HG03135 (cell line): ENCODE results near the gene C1QC.

Source experiments
- ATAC-seq: cut with Tn5 transposase; IDR thresholded peaks from one replicate; pipeline ENCODE4 v1.9.1; 2021; ENCODE audit warnings: mild to moderate bottlenecking, moderate library complexity; ENCODE audit not compliant: unreplicated experiment

C1QC gene

DNA sequence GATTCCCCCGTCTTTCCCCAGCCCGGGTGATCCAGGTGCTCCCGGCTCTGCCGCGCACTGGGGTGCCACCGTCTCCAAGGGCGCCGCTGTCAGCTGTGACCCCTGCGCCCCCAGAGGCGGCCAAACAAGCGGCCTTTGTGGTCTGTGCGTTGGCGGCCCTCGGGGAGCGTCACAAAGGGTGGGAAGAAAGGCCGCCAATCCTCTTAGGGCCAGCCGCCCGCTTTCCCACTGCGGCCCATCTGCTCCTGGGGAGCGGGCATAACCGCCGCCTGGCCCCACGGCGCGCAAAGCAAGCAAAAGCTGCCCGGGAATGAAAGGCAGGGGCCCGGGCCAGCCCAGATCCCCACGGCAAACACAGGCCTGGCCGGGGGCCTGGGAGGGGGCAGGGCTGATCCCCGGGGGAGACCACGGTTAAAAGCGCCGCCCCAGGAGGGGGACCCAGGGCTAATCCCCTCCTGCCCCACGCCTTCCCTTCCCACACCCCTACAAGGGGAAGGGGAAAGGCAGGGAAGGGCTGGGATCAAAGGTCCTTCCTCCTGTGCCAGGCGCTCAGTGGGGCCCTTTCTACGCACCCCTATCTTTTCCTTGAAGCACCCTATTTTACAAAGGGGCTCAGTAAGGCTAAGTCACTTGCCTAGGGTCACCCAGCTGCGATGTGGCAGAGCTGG lies 33.6 kb downstream of the C1QC start:
- no peak for ATAC-seq

DNA sequence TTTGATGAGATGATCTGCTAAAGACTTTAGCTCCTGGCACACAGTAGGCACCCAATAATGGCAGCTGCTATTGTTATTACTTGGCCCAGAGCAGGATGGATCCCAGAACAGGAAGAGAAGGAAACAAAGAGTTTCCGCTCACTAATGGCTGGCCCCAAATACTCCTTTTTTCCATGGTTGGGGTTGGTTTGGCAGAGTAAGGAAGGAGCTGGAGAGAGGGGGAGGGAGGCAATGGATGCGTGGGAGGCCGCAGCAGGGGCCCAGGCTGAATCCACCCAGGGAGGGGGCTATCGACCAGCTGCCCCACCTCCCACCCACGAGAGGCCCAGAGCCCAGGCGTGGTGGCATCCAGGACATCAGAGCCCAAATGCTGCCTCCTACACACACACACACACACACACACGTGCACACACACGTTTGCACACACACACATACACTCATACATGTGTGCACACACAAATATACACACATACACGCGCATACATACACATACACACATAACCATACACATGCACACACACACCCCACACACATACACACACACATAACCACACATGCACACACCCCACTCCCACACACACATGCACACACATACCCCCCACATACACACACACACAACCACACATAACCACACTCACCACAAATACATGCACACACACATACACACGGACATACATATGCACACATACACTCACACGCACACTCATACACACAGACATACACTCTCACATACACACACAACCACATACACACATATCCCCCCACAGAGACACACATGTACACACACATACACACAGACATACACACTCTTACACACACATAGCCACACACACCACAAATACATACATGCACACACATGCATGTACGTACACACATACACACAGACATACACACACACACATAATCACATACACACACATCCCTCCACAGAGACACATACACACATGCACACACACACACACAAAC lies 34.8 kb downstream of the C1QC start:
- no peak for ATAC-seq

DNA sequence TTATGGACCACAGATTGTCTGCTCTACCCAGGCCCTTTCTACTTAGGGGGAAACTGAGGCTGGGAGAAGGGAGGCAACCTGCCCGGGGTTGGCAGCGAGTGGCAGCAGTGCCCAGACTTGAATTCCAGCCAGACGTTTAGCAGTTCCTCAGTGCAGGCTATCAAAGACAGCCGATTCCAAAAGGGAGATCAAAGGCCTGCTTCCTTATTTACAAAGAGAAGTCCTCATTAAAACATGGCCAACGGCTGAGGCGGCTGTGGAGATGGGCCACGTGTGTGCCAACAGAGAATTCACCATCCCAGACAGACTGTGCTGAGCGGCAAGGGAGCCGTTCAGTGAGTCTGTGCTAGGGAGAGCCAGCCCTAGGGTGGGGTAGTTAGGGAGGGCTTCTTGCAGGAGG lies 37.3 kb downstream of the C1QC start:
- no peak for ATAC-seq

DNA sequence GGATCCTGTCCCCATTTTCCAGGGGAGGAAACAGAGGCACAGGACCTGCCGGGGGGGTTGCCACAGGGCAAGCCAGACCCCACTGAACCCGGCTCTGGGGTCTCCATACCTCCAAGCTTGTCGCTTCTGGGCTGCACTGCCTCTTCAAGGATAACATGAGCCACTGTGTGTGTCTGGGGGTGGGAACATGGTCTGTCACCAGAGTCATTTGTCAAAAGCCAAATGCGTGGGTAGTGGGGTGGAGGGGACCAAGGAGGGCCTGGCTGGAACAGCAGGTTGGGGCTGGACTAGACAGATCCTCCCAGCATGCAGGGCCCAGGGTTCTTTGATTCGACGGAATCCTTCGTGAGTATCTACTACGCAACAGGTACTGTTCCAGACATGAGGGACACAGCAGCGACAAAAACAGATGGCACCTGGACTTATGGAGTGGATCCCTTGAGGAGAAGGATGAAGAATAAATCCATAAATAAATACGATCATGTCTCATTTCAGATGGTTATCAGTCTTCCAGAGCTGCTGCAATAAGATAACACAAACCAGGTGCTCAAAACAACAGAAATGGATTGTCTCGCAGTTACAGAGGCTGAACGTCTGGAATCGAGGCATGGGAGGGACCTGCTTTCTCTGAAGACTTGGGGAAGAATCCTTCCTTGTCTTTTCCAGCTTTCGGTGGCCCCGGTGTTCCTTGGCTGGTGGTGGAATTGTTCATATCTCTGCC lies 38.3 kb downstream of the C1QC start:
- no peak for ATAC-seq

DNA sequence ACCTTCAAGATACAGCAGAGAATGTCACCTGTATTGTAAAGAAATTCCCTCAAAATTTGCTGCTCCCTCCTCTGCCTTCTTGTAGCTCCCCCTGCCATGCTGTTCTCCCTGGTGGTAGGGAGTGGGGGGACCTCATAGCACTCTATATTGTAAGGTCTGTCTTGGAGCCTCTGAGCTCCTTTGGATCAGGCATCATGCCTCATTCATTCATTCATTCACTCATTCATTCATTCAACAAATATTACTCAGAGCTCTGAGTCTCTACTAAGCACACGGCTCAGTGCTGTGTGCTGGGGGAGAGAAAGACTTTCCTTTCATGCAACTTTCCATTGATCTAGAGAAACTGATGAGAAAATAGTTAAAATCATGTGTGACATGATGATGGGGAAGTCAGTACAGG lies 40.1 kb downstream of the C1QC start:
- no peak for ATAC-seq

- ATAC-seq = no peak
Measured at GRCh38 chr1:22685591-22686059, 42.2 kb downstream of the C1QC start.

DNA sequence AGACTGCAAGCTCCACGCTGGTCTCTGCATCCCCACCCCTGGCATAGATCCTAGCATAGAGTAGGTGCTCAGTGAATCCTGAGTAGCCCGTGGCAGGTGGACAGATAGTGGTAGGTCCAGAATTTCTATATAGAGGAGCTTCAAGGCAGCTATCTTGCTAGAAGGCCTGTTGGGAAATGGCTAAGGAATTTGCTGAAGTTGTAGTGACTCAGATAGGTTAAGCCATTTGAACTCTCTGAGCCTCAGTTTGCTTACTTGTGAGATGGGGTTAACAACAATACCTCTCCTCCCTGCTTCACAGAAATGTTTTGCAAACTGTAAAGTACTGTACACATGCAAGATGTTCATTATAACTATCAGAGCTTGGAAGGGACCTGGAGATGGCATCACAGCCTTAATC lies 43.8 kb downstream of the C1QC start:
- ATAC-seq = no peak

- no peak for ATAC-seq
Measured at GRCh38 chr1:22688466-22688865, 45.0 kb downstream of the C1QC start.

GRCh38 chr1:22689505-22689904 lies 46.1 kb downstream of the C1QC start:
- ATAC-seq = no peak

- no peak for ATAC-seq
Measured at GRCh38 chr1:22691031-22691753, 47.8 kb downstream of the C1QC start.

DNA sequence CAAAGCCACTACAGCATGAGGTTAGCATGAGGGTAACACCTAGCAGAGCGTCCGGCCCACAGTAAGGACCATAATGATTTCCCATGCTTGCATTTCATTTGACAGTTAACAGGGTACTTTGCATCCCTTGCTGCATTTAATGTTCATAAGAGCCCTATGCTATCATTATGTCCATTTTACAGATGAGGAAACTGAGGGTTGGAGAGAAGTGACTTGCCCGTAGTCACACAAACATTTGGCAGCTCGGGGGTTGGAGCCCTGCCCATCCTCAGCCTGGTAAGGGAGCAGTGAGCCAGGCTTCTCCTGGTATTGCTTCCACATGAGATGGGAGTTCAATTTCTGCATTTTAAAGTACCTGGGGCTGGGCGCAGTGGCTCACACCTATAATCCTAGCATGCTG lies 50.7 kb downstream of the C1QC start:
- no peak for ATAC-seq

GRCh38 chr1:22696610-22697009 lies 53.2 kb downstream of the C1QC start:
- ATAC-seq = no peak
